GM21717 (cell line): ENCODE data around the gene HSF5.
"Not testable (repeated sequence)": the region's sequence is repeated elsewhere in the genome, so short reads cannot be mapped to it uniquely, and the experiment has no call there.

ENCODE experiments used
- ATAC-seq: cut with Tn5 transposase; IDR thresholded peaks from one replicate; pipeline ENCODE4 v1.9.1; 2021; ENCODE audit warnings: mild to moderate bottlenecking, moderate library complexity; ENCODE audit not compliant: unreplicated experiment

HSF5 gene

GRCh38 chr17:58517378-58517927 lies 29.2 kb upstream of the HSF5 start:
- ATAC-seq: no peak

- no peak for ATAC-seq
Measured at GRCh38 chr17:58516644-58517377, 28.6 kb upstream of the HSF5 start.

GRCh38 chr17:58515286-58515685 lies 27.1 kb upstream of the HSF5 start:
- ATAC-seq: no peak

DNA sequence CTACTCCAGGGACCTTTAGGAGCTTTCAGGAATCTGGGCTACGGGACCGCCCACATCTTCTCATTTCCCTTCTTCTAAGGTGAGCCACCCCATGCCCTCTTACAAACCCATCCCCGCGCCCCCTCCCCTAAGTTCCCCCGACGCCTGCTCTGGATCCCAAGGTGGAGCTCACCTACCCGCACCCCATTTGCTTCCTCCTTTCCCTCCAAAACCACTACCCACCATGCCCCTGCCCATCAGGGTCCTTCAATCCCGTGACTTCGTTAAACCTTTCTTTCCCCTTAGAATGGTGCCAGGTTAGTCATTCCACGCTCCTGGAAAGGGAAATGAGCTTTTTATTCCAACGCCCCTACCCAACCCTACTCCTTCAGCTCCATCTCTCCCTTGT lies 26.6 kb upstream of the HSF5 start:
- ATAC-seq: no peak

- no peak for ATAC-seq
Measured at GRCh38 chr17:58513965-58514769, 26.0 kb upstream of the HSF5 start, which contains the start of gene MTMR4. MTMR4 (minus strand) TSS chr17:58514638; CDS start chr17:58514407, 231 bp downstream.

- ATAC-seq: no peak
Measured at GRCh38 chr17:58513267-58513964, 25.2 kb upstream of the HSF5 start.

GRCh38 chr17:58510075-58510474 lies 21.9 kb upstream of the HSF5 start:
- ATAC-seq: no peak

- ATAC-seq: no peak
Measured at GRCh38 chr17:58508341-58509067, 20.3 kb upstream of the HSF5 start.

- ATAC-seq: no peak
Measured at GRCh38 chr17:58507123-58507634, 19.0 kb upstream of the HSF5 start.

DNA sequence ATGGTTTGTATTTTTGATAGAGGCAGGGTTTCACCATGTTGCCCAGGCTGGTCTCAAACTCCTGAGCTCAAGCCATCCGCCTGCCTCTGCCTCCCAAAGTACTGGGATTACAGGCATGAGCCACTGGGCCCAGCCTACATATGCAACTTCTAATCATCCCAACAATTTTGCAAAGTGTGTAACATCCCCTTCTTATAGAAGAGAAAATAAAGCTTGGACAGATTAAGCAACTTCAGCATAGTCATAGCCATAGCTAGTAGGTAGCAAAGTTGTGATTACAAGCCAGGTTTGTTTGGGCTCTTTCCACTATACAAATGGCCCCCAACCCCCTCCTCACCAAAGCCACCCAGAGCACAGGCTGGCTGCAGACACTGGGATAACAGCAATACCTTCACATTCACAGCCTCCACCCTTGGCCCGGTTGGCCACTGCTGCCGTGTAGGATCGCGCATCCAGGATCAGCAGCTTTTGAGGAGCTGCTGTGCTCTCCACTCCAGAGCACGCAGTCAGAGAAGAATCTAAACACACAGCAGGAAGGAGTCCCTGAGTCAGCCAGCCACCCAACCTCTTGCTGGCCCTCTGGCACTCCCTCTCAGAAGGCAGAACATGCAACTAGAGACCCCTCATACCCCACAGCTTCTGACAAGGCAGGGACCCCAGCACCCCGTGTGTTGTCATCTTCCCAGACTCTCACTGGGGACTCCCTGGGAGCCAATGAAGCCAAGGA lies 18.3 kb upstream of the HSF5 start:
- no peak for ATAC-seq

DNA sequence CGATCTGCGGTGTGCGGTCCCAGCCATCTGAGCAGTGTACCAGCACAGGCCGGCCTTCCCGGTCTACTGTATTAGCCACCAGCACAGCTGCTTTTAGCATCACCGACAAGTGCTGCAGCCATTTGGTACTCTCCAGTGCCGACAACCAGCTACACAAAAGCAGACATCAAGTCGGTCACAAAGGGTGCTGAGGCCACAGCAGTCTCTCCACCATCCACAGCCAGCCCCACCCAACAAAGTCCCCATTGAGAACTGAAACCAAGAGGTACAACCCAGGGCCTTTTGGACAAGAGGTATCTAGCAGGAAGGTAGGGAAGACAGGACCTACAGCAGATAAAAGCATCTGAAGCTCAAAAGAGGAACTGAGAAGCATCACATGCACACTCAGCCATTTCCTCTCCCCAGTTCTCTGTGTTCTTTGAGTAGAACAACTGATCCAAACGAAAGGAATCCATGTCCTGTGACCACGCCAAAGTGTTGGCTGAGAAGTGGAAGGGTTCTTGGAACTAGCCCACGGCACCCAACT lies 16.7 kb upstream of the HSF5 start:
- peak; percentile 77 for ATAC-seq

- ATAC-seq: no peak
Measured at GRCh38 chr17:58503866-58504265, 15.7 kb upstream of the HSF5 start.

DNA sequence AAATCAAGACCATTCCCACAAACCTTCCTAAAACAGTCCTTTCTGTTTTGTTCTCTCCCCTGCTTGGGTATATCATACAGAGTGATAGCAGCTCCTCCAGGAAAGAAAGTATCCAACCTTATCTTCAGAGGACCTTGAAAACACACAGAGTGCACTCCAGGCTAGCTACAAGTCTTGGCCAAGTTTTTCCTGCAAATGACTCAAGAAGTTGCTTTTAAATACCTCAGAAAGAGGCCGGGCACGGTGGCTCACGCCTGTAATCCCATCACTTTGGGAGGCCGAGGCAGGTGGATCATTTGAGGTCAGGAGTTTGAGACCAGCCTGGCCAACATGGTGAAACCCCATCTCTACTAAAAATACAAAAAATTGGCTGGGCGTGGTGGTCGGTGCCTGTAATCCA lies 14.9 kb upstream of the HSF5 start:
- ATAC-seq: not testable (repeated sequence)

GRCh38 chr17:58501451-58501850 lies 13.2 kb upstream of the HSF5 start:
- ATAC-seq: no peak

- ATAC-seq: no peak
Measured at GRCh38 chr17:58498177-58498828, 10.1 kb upstream of the HSF5 start.

- no peak for ATAC-seq
Measured at GRCh38 chr17:58493506-58493905, 5.3 kb upstream of the HSF5 start.

GRCh38 chr17:58492238-58493121 lies 4.3 kb upstream of the HSF5 start:
- no peak for ATAC-seq

- ATAC-seq: no peak
Measured at GRCh38 chr17:58491510-58492045, 3.4 kb upstream of the HSF5 start.
